ENCODE measurements around the gene TRDN.
"Not testable (repeated sequence)": the region's sequence is repeated elsewhere in the genome, so short reads cannot be mapped to it uniquely, and the experiment has no call there.

Gene TRDN

GRCh38 chr6:123332070-123332469, 304.7 kb downstream of the TRDN start:
- Histone ChIP-seq H3K4me1 (ENCODE audit: insufficient read depth, poor library complexity, severe bottlenecking) (no peaks in the 10 kb centered on the region), H3K9me3 (ENCODE audit: severe bottlenecking) (no peaks in the 10 kb centered on the region), H3K27ac (ENCODE audit: poor library complexity, severe bottlenecking) (no peak overlapping the region), H3K36me3 (ENCODE audit: low read depth) (no peaks in the 10 kb centered on the region), H3K4me3 (ENCODE audit: severe bottlenecking) (no peak overlapping the region), H3K27me3 (ENCODE audit: insufficient read depth, poor library complexity, severe bottlenecking) (peaks cover 14% of the 10 kb centered on the region)
- no peak for TF ChIP-seq CTCF (IDR thresholded peaks at IDR 0.05; ENCODE audit: poor library complexity, severe bottlenecking)
- ATAC-seq (ENCODE audit: low read depth), result no peak
- DNase-seq (ENCODE audit: low spot score), result no peak

GRCh38 chr6:123329337-123329736, 307.4 kb downstream of the TRDN start:
- Histone ChIP-seq H3K27ac (ENCODE audit: poor library complexity, severe bottlenecking) (no peak overlapping the region), H3K4me1 (ENCODE audit: insufficient read depth, poor library complexity, severe bottlenecking) (no peaks in the 10 kb centered on the region), H3K36me3 (ENCODE audit: low read depth) (no peaks in the 10 kb centered on the region), H3K9me3 (ENCODE audit: severe bottlenecking) (no peaks in the 10 kb centered on the region), H3K4me3 (ENCODE audit: severe bottlenecking) (no peak overlapping the region), H3K27me3 (ENCODE audit: insufficient read depth, poor library complexity, severe bottlenecking) (peaks cover 14% of the 10 kb centered on the region)
- DNase-seq (ENCODE audit: low spot score) (no peak), ATAC-seq (ENCODE audit: low read depth) (no peak)
- TF ChIP-seq CTCF (IDR thresholded peaks at IDR 0.05; ENCODE audit: poor library complexity, severe bottlenecking), result peak; percentile 5

- Histone ChIP-seq H3K36me3 (ENCODE audit: low read depth) (no peaks in the 10 kb centered on the region), H3K9me3 (ENCODE audit: severe bottlenecking) (no peaks in the 10 kb centered on the region), H3K4me1 (ENCODE audit: insufficient read depth, poor library complexity, severe bottlenecking) (no peaks in the 10 kb centered on the region), H3K27me3 (ENCODE audit: insufficient read depth, poor library complexity, severe bottlenecking) (peaks cover 2% of the 10 kb centered on the region), H3K4me3 (ENCODE audit: severe bottlenecking) (no peak overlapping the region), H3K27ac (ENCODE audit: poor library complexity, severe bottlenecking) (no peak overlapping the region)
- ATAC-seq (ENCODE audit: low read depth), result 0 out of 3 replicates have a peak, but pooled peaks have one; percentile 27
- DNase-seq (ENCODE audit: low spot score), result no peak
- TF ChIP-seq CTCF (IDR thresholded peaks at IDR 0.05; ENCODE audit: poor library complexity, severe bottlenecking), result no peak
These were observed 313.1 kb downstream of the TRDN start for GRCh38 chr6:123323452-123324329.

GRCh38 chr6:123321020-123321419, 315.7 kb downstream of the TRDN start:
- Histone ChIP-seq H3K27me3 (ENCODE audit: insufficient read depth, poor library complexity, severe bottlenecking) (peaks cover 2% of the 10 kb centered on the region), H3K9me3 (ENCODE audit: severe bottlenecking) (no peaks in the 10 kb centered on the region), H3K27ac (ENCODE audit: poor library complexity, severe bottlenecking) (no peak overlapping the region), H3K4me1 (ENCODE audit: insufficient read depth, poor library complexity, severe bottlenecking) (no peaks in the 10 kb centered on the region), H3K36me3 (ENCODE audit: low read depth) (no peaks in the 10 kb centered on the region), H3K4me3 (ENCODE audit: severe bottlenecking) (no peak overlapping the region)
- no peak for TF ChIP-seq CTCF (IDR thresholded peaks at IDR 0.05; ENCODE audit: poor library complexity, severe bottlenecking)
- ATAC-seq (ENCODE audit: low read depth) (no peak), DNase-seq (ENCODE audit: low spot score) (no peak)

GRCh38 chr6:123316733-123317323, 319.9 kb downstream of the TRDN start:
- DNase-seq (ENCODE audit: low spot score) (no peak), ATAC-seq (ENCODE audit: low read depth) (no peak)
- H3K9me3 ChIP-seq (ENCODE audit: severe bottlenecking), result no peaks in the 10 kb centered on the region
- H3K4me3 ChIP-seq (ENCODE audit: severe bottlenecking), result no peak overlapping the region
- no peaks in the 10 kb centered on the region for H3K4me1 ChIP-seq (ENCODE audit: insufficient read depth, poor library complexity, severe bottlenecking)
- H3K36me3 ChIP-seq (ENCODE audit: low read depth), result no peaks in the 10 kb centered on the region
- peak; percentile 79 for TF ChIP-seq CTCF (IDR thresholded peaks at IDR 0.05; ENCODE audit: poor library complexity, severe bottlenecking)
- no peak overlapping the region for H3K27ac ChIP-seq (ENCODE audit: poor library complexity, severe bottlenecking)
- H3K27me3 ChIP-seq (ENCODE audit: insufficient read depth, poor library complexity, severe bottlenecking), result peaks cover under 1% of the 10 kb centered on the region

GRCh38 chr6:123314459-123314858, 322.3 kb downstream of the TRDN start:
- not testable (repeated sequence) for H3K9me3 ChIP-seq (ENCODE audit: severe bottlenecking); ATAC-seq (ENCODE audit: low read depth); H3K4me3 ChIP-seq (ENCODE audit: severe bottlenecking); H3K36me3 ChIP-seq (ENCODE audit: low read depth); H3K27me3 ChIP-seq (ENCODE audit: insufficient read depth, poor library complexity, severe bottlenecking); H3K4me1 ChIP-seq (ENCODE audit: insufficient read depth, poor library complexity, severe bottlenecking); H3K27ac ChIP-seq (ENCODE audit: poor library complexity, severe bottlenecking); DNase-seq (ENCODE audit: low spot score)
